Keratinocyte (primary cell): ENCODE measurements around the gene CNNM1.

Experiments
- CTCF ChIP-seq, 3 experiments: IDR thresholded peaks in 1 of 3; conservative IDR thresholded peaks in 1 of 3; optimal IDR thresholded peaks in 1 of 3; 2 replicates in 2 of 3; 3 replicates in 1 of 3; pipeline versions ENCODE3 to v1.5.1; 2011; ENCODE audit warnings: low read length in 3 of 3, mild to moderate bottlenecking in 3 of 3, moderate library complexity in 2 of 3, control low read depth in 1 of 3, inconsistent platforms in 1 of 3; ENCODE audit not compliant: insufficient read depth in 2 of 3; ENCODE audit errors: extremely low read depth in 1 of 3
- EZH2 ChIP-seq: IDR thresholded peaks from one replicate; pipeline ENCODE4 v1.6.1; 2012; ENCODE audit warnings: inconsistent platforms, mild to moderate bottlenecking, low read length, moderate library complexity

GRCh38 chr10:99410876-99411275, 81.7 kb downstream of the CNNM1 start:
- TF ChIP-seq EZH2 (no peak), CTCF (optimal IDR thresholded peaks at IDR 0.05 in 1 of 3, IDR thresholded peaks at IDR 0.05 in 1 of 3, conservative IDR thresholded peaks at IDR 0.05 in 1 of 3; ENCODE audit: extremely low read depth in 1 of 3, insufficient read depth in 2 of 3, low read length in 3 of 3) (no peak)
